ENCODE measurements around the gene MAML2. TPM values are rescaled to one million over a fixed set of nuclear protein-coding genes. Genes with fewer than 3 reads are reported as not detected.

Gene MAML2
- total RNA-seq, 4 donors from 2014 or later, result 17.6 to 31.6 (median 25.8) TPM

DNA sequence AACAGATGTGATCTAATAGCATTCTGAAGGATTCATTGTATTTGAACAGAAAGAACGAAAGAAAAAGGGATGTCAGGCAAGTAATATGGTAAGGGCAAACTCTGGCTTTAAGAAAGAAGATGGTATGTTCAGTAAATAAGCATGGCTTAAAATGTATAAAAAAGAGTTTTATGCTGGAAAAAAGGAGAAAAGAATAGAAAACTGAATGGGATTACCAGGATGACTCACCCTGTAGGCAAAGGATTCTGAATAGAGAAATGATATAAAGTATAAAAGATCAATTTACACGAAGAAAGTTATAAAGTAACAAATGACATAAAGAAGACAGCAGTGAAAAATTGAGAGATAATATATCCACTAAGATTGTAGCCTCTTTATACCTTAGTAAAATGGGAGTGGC lies 42.2 kb upstream of the MAML2 start:
- TF ChIP-seq POLR2A (IDR thresholded peaks at IDR 0.05), result no peak
- TF ChIP-seq, protein P1, sequence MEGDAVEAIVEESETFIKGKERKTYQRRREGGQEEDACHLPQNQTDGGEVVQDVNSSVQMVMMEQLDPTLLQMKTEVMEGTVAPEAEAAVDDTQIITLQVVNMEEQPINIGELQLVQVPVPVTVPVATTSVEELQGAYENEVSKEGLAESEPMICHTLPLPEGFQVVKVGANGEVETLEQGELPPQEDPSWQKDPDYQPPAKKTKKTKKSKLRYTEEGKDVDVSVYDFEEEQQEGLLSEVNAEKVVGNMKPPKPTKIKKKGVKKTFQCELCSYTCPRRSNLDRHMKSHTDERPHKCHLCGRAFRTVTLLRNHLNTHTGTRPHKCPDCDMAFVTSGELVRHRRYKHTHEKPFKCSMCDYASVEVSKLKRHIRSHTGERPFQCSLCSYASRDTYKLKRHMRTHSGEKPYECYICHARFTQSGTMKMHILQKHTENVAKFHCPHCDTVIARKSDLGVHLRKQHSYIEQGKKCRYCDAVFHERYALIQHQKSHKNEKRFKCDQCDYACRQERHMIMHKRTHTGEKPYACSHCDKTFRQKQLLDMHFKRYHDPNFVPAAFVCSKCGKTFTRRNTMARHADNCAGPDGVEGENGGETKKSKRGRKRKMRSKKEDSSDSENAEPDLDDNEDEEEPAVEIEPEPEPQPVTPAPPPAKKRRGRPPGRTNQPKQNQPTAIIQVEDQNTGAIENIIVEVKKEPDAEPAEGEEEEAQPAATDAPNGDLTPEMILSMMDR (IDR thresholded peaks at IDR 0.05), result no peak
- no peak overlapping the region for H3K4me3 ChIP-seq (ENCODE audit: low read depth, poor library complexity, severe bottlenecking)
- no peak for DNase-seq (ENCODE audit: low spot score in 2 of 2)
- 90 to 92% methylated on average over 2 of the region's 2 CpGs for WGBS, 2 donors
- intact Hi-C loops (cut with DNase I; ENCODE audit: low total_unique reads), result no loop called here

DNA sequence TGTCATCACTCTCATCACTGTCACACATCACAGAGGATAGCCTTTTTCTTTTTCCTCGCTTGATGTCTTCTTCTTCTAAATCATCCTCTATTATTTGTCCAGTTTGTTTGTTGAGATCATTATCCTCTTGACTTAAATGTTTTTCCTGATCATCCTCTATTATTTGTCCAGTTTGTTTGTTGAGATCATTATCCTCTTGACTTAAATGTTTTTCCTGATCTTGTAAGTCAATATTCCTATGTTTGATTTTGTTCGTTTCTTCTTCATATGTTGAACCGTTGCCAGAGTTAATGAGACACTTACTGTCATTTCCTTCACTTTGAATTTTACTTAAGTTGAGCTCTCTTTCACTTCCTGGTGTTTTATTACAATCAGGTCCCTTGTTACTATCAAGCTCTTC lies 41.2 kb upstream of the MAML2 start:
- no peak overlapping the region for H3K4me3 ChIP-seq (ENCODE audit: low read depth, poor library complexity, severe bottlenecking)
- TF ChIP-seq, protein P1 (IDR thresholded peaks at IDR 0.05), result no peak
- no peak for TF ChIP-seq POLR2A (IDR thresholded peaks at IDR 0.05)
- WGBS, 2 donors, result 72 to 82% methylated on average over 3 of the region's 3 CpGs
- intact Hi-C loops (cut with DNase I; ENCODE audit: low total_unique reads), result no loop called here
- DNase-seq (ENCODE audit: low spot score in 2 of 2), result no peak

DNA sequence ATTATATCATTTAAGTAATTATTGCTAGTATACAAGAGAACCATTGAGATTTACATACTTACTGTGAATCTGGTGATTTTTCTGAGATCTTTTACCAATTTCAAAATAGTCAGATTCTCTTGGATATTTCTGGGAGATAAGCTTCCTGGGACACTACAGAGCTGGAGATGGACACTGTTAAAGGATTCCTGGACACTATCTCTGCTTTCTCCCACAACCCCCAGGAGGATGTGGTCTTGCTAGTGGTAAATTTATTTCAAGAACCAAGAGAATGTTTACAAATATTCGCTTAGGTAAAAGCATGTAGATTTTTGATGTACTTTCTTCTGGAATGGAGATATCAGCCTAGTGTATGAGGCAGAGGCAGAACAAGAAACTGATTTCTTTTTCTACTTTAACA lies 33.8 kb upstream of the MAML2 start:
- intact Hi-C loops (cut with DNase I; ENCODE audit: low total_unique reads), result no loop called here
- TF ChIP-seq, protein P1 (IDR thresholded peaks at IDR 0.05), result no peak
- no peak for TF ChIP-seq POLR2A (IDR thresholded peaks at IDR 0.05)
- H3K4me3 ChIP-seq (ENCODE audit: low read depth, poor library complexity, severe bottlenecking), result no peak overlapping the region
- 93 to 97% methylated on average over 1 of the region's 1 CpG for WGBS, 2 donors
- no peak for DNase-seq (ENCODE audit: low spot score in 2 of 2)

- intact Hi-C loops (cut with DNase I; ENCODE audit: low total_unique reads), result no loop called here
- no peak for DNase-seq (ENCODE audit: low spot score in 2 of 2)
- H3K4me3 ChIP-seq (ENCODE audit: low read depth, poor library complexity, severe bottlenecking), result no peak overlapping the region
- no peak for TF ChIP-seq POLR2A (IDR thresholded peaks at IDR 0.05)
- 95% methylated on average over 4 of the region's 4 CpGs for WGBS, 2 donors
These were observed 30.8 kb upstream of the MAML2 start for GRCh38 chr11:96373826-96374225.

- intact Hi-C loops (cut with DNase I; ENCODE audit: low total_unique reads), result no loop called here
- H3K4me3 ChIP-seq (ENCODE audit: low read depth, poor library complexity, severe bottlenecking), result no peak overlapping the region
- no peak for DNase-seq (ENCODE audit: low spot score in 2 of 2)
- 91% methylated on average over 2 of the region's 2 CpGs for WGBS, 2 donors
- no peak for TF ChIP-seq POLR2A (IDR thresholded peaks at IDR 0.05)
- TF ChIP-seq, protein P1 (IDR thresholded peaks at IDR 0.05), result no peak
These were observed 24.3 kb upstream of the MAML2 start for GRCh38 chr11:96367342-96367741.

GRCh38 chr11:96366024-96366423 lies 23.0 kb upstream of the MAML2 start:
- intact Hi-C loops (cut with DNase I; ENCODE audit: low total_unique reads), result no loop called here
- 86 to 96% methylated on average over 1 of the region's 1 CpG for WGBS, 2 donors
- TF ChIP-seq, protein P1 (IDR thresholded peaks at IDR 0.05), result no peak
- TF ChIP-seq POLR2A (IDR thresholded peaks at IDR 0.05), result no peak
- no peak overlapping the region for H3K4me3 ChIP-seq (ENCODE audit: low read depth, poor library complexity, severe bottlenecking)
- DNase-seq (ENCODE audit: low spot score in 2 of 2), result no peak
